ENCODE data around the gene PSMD3.

Gene PSMD3

GRCh38 chr17:39951924-39952679 is 28.5 kb upstream of the PSMD3 start:
- DNase-seq (ENCODE audit: extremely low read depth, low read depth), result no peak
- TF ChIP-seq, protein P1, sequence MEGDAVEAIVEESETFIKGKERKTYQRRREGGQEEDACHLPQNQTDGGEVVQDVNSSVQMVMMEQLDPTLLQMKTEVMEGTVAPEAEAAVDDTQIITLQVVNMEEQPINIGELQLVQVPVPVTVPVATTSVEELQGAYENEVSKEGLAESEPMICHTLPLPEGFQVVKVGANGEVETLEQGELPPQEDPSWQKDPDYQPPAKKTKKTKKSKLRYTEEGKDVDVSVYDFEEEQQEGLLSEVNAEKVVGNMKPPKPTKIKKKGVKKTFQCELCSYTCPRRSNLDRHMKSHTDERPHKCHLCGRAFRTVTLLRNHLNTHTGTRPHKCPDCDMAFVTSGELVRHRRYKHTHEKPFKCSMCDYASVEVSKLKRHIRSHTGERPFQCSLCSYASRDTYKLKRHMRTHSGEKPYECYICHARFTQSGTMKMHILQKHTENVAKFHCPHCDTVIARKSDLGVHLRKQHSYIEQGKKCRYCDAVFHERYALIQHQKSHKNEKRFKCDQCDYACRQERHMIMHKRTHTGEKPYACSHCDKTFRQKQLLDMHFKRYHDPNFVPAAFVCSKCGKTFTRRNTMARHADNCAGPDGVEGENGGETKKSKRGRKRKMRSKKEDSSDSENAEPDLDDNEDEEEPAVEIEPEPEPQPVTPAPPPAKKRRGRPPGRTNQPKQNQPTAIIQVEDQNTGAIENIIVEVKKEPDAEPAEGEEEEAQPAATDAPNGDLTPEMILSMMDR (IDR thresholded peaks at IDR 0.05; ENCODE audit: low read depth, low read length), result no peak

- TF ChIP-seq, protein P1 (IDR thresholded peaks at IDR 0.05; ENCODE audit: low read depth, low read length), result no peak
- DNase-seq (ENCODE audit: extremely low read depth, low read depth), result peak; percentile 89
Measured at GRCh38 chr17:39952680-39953470, 27.7 kb upstream of the PSMD3 start.

DNA sequence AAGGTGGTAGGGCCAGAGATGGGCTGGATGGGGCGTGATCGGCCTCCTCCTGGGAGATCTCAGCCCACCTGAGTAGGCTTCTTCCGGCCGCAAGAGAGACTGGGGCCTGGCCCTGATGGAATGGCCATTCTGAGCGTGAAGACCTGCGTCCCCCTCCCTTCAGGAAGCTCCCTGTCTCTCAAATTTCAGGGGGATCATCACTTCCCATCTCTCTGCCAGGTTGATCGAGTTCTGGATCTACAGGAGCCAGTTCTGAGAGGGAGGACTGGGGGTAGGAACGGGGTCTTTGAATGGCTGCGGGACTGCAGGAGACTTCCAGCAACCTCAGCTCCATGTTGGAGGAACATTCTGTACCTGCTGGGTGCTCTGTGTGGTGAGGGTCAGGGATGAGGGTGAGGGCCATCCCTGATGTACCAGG is 27.1 kb upstream of the PSMD3 start:
- TF ChIP-seq, protein P1 (IDR thresholded peaks at IDR 0.05; ENCODE audit: low read depth, low read length), result no peak
- DNase-seq (ENCODE audit: extremely low read depth, low read depth), result no peak

DNA sequence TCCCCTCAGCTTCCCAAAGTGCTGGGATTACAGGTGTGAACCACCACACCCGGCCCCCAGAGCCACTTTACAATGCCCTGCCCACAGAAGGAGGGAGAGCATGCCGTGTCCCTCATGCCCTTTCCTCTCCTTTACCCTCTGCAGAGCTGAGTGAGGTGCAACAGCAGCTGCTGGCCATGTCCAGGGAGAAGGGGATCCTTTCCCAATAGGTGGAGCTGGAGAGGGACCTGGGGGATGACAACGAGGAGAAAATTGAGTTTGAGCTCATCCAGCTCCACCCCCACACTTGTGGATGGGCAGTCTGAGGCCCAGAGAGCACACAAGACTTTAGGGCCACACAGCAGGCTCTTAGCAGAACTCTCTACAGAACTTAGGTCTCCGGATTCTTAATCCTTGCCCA is 25.7 kb upstream of the PSMD3 start:
- DNase-seq (ENCODE audit: extremely low read depth, low read depth), result no peak
- TF ChIP-seq, protein P1 (IDR thresholded peaks at IDR 0.05; ENCODE audit: low read depth, low read length), result no peak

GRCh38 chr17:39955726-39956225 is 24.8 kb upstream of the PSMD3 start:
- TF ChIP-seq, protein P1 (IDR thresholded peaks at IDR 0.05; ENCODE audit: low read depth, low read length), result no peak
- DNase-seq (ENCODE audit: extremely low read depth, low read depth), result no peak

GRCh38 chr17:39960524-39961041 is 20.0 kb upstream of the PSMD3 start:
- DNase-seq (ENCODE audit: extremely low read depth, low read depth), result no peak
- TF ChIP-seq, protein P1 (IDR thresholded peaks at IDR 0.05; ENCODE audit: low read depth, low read length), result no peak

Data from AG09319 (cell line).